Left lobe of liver (tissue), 2 donors: Measurements from ENCODE around the gene CES1. TPM values are rescaled to one million over a fixed set of nuclear protein-coding genes. Genes with fewer than 3 reads are reported as not detected.
A peak's percentile ranks its signal among the peaks of the same experiment; 100 is the strongest.
"Not testable (repeated sequence)": the region's sequence is repeated elsewhere in the genome, so short reads cannot be mapped to it uniquely, and the experiment has no call there.

Source experiments
- ATAC-seq: fragments of 200-7000 bp; cut with Tn5 transposase; one replicate; pipeline ENCODE4 v1.9.1; 2020; ENCODE audit warnings: mild to moderate bottlenecking, moderate library complexity
- DNase-seq: peaks from one replicate; pipeline ENCODE4 v3.0.0-alpha.2; 2020; ENCODE audit warnings: low spot score
- total RNA-seq: library from RNA; stranded (reverse); gene quantifications from one replicate; pipeline ENCODE4 v1.2.1, GENCODE V29; 2021
- donor health status: DM: no; HTN: no; CAD: no; lungs with moderate emphysema.
- donor health status: DM: no; HTN: yes; CAD: no.

The CES1 gene
- total RNA-seq, 1 donor from 2014 or later = 2,727 TPM

DNA sequence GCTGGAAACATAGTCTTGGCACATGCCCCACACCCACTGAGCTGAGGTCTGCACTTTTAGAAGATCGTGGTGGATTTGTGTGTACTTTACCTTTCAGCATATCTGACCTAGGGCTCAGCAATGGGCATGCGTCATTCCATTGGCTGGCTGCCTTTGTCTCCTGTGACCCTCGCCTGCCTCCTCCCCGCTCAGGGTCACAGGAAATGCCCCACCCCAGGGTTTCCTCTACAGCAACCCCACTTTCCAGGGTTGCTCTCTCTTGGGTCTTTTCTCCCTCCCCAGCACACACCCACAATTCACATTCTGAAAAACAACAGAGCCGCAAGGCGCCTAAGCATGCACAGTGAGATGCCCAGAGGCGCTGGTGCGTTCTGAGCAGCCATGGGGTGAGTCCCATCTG lies 29.2 kb downstream of the CES1 start:
- ATAC-seq = peak; percentile 61

DNA sequence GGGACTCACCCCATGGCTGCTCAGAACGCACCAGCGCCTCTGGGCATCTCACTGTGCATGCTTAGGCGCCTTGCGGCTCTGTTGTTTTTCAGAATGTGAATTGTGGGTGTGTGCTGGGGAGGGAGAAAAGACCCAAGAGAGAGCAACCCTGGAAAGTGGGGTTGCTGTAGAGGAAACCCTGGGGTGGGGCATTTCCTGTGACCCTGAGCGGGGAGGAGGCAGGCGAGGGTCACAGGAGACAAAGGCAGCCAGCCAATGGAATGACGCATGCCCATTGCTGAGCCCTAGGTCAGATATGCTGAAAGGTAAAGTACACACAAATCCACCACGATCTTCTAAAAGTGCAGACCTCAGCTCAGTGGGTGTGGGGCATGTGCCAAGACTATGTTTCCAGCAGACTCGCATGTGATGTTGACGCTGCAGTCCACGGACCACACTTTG lies 39.9 kb downstream of the CES1 start:
- not testable (repeated sequence) for DNase-seq
- peak; percentile 65 for ATAC-seq

More for the DNA sequence above, 29.2 kb downstream of the CES1 start:
- not testable (repeated sequence) for DNase-seq

DNA sequence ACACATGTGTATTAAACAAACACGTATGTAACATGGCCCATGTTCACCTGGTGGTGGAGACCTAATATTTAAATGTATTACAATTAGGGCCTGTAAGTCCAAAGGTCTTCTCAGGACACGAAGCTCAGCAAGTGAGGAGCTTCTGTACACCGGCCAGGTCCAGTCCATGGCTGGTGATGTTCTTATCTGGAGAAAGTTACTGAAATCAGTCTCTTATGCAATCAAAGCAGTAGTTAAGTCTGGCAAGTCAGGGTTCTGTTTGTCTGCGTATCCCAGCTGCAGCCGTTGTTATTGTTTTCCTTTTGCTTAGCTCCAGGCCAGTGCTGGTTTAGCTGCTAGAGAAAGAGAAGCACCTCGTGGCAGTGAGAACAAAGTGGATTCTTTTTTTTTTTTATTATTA lies 41.4 kb downstream of the CES1 start:
- not testable (repeated sequence) for DNase-seq
- peak; percentile 68 for ATAC-seq

DNA sequence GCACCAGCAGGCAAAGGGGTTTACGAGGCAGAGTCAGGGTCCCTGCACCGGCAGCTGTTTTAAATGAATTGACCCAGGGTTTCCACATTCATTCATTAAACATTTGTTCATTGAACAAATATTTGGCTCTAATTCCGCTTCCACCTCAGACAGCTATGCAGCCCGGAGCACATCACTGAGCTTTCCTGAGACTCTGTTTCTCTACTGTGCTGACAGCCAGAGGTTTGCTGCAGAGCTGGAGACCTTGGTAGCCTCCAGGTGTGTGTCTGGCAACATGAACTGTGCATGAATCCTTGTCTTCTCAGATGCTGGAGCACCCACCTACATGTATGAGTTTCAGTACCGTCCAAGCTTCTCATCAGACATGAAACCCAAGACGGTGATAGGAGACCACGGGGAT lies 42.7 kb downstream of the CES1 start:
- ATAC-seq = peak; percentile 7
- not testable (repeated sequence) for DNase-seq

DNA sequence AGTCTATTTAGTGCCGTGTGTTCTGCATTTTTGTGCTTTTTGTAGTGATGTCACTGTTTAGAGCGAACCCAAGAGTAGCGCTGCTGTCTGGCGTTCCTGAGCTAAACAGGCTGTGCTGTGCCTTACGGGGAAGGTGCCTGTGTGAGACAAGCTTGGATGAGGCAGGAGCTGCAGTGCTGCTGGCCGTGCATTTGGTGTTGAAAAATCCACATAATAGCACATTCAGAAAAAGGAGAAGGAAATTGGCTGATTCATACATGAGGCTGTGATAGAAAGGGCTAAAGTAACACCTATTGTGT lies 50.2 kb downstream of the CES1 start:
- not testable (repeated sequence) for DNase-seq, ATAC-seq

DNA sequence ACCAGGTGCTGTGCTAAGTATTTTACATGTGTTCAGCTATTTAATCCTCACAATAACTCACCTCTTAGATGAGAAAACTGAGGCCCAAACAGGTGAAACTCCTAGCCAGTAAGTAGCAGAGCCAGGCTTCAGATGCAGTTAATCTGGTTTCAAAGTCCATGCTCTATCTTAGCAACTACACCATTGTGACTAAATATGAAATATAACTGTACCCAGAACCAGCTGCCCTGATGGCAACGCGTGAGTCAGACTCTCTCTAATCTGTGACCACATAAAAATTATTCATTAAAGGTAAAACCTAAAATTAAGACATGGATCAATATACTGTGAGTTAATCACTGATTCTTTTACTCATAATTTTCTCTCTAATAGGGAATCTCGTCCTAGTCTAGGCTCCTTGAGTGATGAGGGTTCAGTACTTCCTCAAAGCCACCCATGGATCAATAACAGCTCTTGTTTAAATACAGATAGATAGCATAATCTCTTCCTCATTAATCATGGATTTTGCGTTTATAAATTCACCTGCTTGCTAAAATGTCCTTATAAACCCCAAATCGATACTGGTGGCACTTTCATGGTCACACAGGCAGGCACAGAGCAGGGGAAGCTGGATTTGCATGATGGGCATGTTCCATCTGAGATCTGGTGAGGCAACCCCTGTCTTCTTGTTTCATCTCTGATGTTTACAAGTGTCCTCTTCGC lies 50.7 kb downstream of the CES1 start:
- ATAC-seq, DNase-seq: not testable (repeated sequence)

DNA sequence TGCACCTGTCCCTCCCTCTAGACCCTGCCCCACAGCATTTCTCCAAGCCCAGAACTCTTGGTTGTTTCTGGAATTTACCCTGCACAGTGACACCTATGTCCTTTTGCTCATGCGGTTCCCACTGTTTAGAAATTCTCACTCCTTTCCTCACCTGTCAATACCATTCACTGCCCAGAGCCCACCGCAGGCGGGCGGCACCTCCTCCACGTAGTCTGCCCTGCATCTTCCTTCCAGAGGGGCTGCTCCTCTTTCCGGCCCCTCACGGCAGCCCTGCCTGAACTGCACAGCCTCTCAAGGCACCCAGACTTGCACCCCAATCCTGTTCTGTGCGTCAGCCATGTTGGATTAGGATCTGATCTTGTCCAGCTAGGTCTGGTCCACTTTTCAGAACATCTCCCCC lies 51.4 kb downstream of the CES1 start:
- not testable (repeated sequence) for DNase-seq, ATAC-seq

DNA sequence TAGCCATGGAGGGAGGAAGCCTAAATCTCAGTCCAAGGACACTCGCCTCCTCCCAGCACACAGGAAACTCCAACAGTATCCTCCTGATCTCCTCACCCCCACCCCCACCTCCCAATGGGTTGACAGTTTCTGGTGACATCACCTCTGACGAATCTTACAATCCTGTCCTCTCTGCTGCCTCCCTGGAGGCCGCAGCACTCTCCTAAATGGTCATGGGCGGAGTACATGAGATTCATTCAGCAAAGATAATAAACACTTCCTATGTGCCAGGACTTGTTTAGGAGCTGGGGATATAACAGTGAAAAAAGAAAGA lies 52.8 kb downstream of the CES1 start:
- DNase-seq, ATAC-seq: not testable (repeated sequence)

DNA sequence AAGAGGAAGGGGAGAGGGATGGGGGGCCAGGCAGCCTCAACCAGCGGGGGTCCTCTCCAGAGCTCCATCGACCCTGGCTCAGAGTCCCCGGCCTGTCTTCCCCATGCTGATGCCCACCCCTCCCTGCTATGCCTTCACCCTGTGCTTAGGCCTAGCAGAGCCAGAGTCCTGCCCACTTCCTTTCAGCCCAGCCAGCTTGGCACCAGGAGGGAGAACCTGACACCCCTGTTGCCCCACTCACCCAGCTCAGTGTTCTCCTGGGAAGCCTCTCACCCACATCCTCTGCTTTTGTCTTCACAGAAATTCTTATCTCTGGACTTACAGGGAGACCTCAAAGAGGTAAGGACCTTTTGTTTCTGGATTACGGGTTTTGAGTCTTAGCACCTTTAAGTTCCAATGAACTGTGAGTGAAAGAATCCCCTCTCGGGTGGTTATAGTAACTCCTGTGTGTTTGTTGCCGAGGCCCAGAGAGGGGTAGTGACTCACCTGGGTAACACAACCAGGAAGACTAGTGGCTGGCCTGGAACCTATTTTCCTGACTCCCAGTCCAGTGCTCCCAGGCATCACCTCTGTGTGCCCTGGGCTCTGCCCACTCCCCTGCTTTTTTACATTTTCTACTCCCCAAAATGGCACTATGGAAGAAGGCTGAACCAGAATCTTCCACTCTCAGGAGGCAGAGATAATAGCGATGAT lies 53.3 kb downstream of the CES1 start:
- no peak for DNase-seq
- no peak for ATAC-seq

DNA sequence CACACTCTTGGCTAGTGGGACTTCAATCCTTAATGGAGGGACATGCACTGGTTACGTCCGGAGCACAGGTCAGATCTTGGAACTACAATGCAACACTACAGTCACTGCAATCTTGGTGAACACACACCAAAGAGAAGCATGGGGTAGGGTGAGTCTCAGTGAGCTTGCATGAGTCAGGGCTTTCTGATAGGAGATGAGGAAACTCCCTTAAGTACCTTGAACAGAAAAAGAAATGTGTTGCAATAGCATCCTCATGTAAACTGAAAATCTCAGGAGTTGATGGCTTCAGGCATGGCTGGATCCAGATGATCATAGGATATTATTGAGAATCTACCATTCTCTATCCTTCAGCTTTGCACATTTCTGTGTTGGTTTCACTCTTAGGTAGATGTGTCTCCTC lies 54.1 kb downstream of the CES1 start:
- ATAC-seq = no peak
- no peak for DNase-seq

DNA sequence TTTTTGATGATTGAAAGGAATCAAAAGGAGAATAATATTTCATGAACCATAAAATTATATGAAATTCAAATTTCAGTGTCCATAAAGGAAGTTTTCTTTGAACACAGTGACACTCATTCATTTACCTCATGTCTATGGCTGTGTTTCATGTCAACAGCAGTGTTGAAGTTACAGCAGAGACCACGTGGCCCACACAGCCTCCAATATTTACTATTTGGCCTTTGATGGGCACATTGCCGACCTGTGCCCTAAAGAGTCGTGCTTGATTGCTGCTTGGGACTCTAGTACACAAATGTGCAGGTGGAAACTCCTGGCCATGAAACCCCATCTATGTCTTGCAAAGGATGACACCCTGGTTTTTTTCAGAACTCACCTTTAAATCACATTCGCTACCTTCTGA lies 57.0 kb downstream of the CES1 start:
- ATAC-seq (peak; percentile 43), DNase-seq (no peak)

DNA sequence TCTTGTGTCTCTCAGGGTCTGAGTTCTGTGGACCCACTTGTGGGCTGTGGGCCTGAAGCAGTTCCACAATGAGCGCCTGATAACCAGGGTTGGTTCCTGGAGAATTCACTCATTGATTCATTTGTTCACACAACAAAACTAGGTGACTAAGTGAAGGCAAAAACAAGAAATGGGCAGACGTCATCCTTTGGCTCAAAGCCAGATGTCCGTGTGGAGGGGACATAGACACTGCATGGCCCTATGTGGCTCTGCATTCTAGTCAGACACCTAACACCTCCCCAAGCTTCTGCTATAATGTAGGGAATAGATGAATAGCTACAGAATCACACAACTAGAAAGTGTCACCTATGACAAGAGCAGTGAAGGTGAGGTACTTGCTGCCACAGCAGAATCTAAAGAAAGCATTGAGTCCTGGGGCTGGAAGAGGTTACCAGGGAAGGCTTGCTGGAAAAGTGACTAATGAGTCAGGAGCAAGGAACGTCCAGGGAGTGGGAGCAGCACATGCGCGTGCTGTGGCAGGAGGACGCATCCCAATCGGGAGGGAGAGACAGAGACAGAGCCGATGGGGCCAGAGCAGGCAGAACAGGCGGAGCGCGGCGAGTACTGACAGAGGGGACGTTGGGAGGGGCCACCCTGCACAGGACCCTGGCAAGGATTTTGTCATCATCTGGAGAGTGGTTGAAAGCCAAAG lies 58.9 kb downstream of the CES1 start:
- no peak for DNase-seq
- ATAC-seq = no peak

DNA sequence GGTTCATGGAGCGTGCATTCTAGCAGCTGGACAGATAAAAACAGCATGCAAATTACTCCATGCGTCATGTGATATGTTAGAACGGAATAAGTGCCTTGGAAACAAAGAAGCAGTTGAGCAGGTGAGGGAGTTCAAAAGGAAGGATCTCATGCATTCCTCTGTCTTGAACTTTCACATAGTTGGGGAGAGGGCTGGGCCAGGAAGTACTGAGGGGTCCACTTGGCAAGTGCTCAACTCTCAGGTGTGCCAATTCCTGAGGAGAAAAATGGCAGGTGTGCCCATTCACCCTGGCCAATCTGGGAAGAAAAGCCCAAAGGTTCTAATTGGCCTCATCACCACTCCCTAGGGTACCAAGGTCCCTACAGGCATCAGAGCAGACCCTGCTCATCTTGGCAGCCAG lies 67.7 kb downstream of the CES1 start:
- DNase-seq = no peak

DNA sequence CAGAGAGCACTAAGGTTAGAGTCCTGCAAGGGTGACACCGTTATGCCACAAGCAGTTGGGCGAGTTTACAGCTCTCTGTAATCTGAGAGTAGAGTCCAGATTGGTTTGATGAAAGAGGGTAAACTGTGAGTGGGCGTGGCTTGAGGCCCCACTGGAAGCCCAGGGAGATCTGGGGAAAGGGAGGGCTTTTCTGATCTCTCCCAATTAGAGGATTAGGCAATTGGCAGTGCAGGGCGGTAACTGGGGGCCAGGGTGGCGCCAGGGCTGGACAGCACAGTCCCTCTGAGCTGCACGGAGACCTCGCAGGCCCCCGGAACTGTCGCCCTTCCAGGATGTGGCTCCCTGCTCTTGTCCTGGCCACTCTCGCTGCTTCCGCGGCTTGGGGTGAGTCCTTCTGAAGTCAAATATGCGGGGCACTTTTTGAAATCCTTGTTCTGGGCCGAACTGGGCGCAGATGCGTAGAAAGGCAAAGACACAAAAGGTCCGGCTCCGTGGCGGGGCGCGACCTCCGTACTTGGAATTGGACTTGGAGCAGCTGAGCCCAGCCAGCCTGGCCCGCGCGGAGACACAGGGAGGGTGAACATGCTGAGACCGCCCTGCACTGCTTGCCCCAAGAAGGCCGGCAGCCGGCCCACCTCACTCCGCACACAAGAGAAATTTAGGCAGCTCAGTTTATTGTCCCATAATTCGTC lies 72.4 kb downstream of the CES1 start:
- DNase-seq = peak; percentile 91
- peak; percentile 80 for ATAC-seq

More for the DNA sequence above, 67.7 kb downstream of the CES1 start:
- no peak for ATAC-seq

DNA sequence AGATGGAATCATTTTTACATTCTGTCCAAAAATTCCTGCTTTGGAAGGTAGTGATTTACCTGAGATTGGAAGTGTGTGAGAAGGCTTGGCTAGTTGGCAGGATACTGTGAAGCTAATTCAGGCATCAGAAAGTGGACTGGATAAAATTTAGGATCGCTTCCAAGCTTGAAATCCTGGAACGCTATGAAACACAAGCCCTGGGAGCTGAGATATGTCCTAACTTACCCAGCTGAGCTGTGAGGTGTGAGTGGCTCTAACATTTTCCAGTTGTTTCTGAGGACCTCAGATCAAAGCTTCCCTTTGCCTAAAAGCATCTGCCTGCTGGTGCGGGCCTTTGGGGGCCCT lies 73.0 kb downstream of the CES1 start:
- ATAC-seq = peak; percentile 33
- not testable (repeated sequence) for DNase-seq

DNA sequence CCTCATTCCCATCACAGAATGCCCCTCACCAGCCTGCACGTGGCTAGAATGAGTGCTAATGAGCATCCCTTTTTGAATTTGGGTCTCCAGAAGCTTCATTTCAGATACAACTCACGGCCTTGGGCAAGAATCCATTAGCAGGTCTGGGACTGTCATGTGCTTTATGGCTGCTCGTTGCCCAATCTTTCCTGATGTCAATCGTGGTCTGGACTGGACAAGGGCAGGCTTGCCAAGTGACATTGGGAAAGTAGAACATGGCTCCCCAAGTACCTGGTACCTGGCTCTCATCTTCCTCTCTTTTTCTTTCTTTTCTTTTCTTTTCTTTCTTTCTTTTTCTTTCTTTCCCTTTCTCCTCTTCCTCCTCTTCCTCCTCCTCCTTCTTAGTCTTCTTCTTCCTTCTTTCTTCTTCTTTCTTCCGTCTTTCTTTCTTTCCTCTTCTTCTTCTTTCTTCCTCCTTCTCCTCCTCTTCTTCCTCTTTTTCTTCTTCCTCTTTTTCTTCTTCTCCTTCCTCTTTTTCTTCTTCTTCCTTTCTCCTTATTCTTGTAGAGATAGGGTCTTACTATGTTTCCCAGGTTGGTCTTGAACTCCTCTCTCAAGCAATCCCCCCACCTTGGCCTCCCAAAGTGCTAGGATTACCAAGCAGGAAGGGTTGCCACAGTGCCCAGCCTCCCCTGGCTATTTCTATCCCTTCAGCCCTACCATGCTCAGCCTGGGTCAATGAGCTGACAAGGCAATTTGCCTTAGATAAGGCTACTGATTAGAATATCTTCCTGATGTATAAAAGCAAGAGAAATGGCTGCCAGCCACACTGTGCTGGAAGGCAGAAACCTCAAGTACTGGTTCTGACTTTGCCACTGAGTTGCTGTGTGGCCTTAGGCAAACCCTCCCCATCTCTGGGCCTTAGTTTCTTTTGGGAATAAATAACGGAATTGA lies 75.0 kb downstream of the CES1 start:
- DNase-seq = peak; percentile 91
- peak; percentile 48 for ATAC-seq

DNA sequence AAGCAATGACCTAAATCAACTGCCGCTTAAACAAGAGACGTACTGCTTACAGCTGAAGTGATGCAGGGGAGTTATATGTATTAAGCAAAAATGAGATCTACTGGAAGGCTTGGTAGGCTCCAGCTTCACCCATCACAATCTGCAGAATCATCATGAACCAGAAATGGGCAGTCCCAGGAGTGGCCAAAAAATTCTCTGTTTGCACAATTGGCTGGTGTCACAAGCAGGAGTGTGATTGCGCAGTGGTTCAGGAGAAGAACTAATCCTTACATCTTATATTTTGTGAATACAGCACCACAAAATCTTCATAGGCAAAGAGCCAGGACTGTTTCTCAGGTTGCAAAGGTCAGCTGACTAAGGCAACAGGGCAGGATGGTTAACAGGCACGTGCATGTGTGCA lies 75.9 kb downstream of the CES1 start:
- peak; percentile 77 for DNase-seq
- ATAC-seq = peak; percentile 39

DNA sequence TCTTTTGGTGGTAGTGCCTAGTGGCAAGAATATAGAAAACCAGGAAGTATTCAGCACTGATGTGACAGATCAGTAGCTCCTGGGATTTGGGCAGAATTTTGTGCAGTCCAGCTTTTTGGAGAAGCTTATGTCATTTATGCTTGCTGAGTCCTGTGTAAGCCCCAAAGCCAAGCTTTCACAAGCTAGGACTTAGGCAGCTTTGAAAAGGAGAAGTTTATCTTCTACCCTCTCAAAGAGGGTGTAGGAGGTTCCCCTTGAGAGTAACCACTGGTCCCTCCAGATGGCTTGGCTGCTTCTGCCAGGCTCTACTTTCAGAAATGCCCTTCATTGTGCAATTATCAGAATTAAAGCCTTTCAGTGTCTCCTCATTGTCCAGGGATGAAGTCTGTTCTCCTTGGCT lies 78.8 kb downstream of the CES1 start:
- no peak for DNase-seq

DNA sequence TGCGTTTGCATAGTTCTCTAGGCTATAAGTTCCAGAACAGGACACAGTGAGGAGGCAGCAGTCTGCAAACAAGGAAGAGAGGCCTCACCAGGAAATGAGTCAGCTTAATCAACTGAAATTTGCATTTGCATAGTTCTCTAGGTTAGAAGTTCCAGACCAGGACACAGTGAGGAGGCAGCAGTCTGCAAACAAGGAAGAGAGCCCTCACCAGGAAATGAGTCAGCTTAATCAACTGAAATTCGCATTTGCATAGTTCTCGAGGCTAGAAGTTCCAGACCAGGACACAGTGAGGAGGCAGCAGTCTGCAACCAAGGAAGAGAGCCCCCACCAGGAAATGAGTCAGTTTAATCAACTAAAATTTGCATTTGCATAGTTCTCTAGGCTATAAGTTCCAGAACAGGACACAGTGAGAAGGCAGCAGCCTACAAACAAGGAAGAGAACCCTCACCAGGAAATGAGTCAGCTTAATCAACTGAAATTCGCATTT lies 79.7 kb downstream of the CES1 start:
- not testable (repeated sequence) for ATAC-seq, DNase-seq

More for the DNA sequence above, 78.8 kb downstream of the CES1 start:
- no peak for ATAC-seq
